ENCODE measurements around the gene ATN1.

DNA sequence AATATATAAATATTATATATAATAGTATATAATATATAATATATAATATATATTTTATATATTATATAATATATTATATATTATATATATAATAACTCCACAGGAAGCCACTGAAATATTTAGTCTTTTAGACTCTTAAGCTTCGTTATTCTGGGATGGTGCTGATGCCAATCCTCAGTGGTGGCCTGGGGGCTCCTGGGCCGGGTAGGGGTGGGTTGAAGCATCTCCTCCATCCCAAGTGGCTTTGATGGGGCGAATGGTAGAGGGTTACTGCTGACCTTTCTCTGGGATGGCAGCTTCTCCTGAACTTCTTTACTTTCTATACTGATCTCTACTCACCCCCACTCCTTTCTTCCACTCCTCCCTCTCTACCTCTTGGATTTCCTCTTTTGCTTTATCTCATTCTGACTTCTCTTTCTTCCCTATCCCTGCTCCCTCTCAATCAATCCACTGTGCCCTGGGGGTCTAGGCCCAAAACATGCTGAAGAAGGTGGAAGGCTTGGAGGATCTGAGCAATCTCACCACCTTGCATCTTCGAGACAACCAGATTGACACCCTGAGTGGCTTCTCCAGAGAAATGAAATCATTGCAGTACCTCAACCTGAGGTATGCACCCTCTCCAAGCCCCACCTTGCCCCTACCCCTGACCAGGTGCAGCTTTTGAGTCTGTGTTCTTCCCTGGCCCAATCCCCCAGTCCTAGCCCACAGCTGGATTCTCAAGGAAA lies 18.2 kb upstream of the ATN1 start:
- TF ChIP-seq POLR2A (IDR thresholded peaks at IDR 0.05) = no peak
- TF ChIP-seq, protein P1, sequence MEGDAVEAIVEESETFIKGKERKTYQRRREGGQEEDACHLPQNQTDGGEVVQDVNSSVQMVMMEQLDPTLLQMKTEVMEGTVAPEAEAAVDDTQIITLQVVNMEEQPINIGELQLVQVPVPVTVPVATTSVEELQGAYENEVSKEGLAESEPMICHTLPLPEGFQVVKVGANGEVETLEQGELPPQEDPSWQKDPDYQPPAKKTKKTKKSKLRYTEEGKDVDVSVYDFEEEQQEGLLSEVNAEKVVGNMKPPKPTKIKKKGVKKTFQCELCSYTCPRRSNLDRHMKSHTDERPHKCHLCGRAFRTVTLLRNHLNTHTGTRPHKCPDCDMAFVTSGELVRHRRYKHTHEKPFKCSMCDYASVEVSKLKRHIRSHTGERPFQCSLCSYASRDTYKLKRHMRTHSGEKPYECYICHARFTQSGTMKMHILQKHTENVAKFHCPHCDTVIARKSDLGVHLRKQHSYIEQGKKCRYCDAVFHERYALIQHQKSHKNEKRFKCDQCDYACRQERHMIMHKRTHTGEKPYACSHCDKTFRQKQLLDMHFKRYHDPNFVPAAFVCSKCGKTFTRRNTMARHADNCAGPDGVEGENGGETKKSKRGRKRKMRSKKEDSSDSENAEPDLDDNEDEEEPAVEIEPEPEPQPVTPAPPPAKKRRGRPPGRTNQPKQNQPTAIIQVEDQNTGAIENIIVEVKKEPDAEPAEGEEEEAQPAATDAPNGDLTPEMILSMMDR (IDR thresholded peaks at IDR 0.05) = no peak

Data from prostate gland (tissue), 2 donors.